Ishikawa (cell line): Measurements from ENCODE around the gene PRRC1.

ENCODE experiments used
- CEBPB ChIP-seq: IDR thresholded peaks from 2 replicates; pipeline ENCODE4 v1.6.1; 2012
- EGR1 ChIP-seq: IDR thresholded peaks from 2 replicates; pipeline ENCODE4 v1.6.1; 2012
- EP300 ChIP-seq: IDR thresholded peaks from 2 replicates; pipeline ENCODE4 v1.6.1; 2012; ENCODE audit warnings: borderline replicate concordance
- RAD21 ChIP-seq: IDR thresholded peaks from 2 replicates; pipeline ENCODE4 v1.6.1; 2012; ENCODE audit warnings: low read depth
- TAF1 ChIP-seq: IDR thresholded peaks from 2 replicates; pipeline ENCODE4 v1.6.1; 2012; ENCODE audit warnings: low read depth, mild to moderate bottlenecking
- TEAD4 ChIP-seq: IDR thresholded peaks from 2 replicates; pipeline ENCODE4 v1.6.1; 2012
- YY1 ChIP-seq: IDR thresholded peaks from 2 replicates; pipeline ENCODE4 v1.6.1; 2012; ENCODE audit warnings: low read depth
- TF ChIP-seq, protein P1 (sequence below): IDR thresholded peaks from 2 replicates; pipeline ENCODE4 v1.6.1; 2012; ENCODE audit warnings: low read depth, mild to moderate bottlenecking
- TF ChIP-seq, protein P2 (sequence below): IDR thresholded peaks from 2 replicates; pipeline ENCODE4 v1.6.1; 2012
- TF ChIP-seq, protein P3 (sequence below): IDR thresholded peaks from 2 replicates; pipeline ENCODE4 v1.6.1; 2012

DNA sequence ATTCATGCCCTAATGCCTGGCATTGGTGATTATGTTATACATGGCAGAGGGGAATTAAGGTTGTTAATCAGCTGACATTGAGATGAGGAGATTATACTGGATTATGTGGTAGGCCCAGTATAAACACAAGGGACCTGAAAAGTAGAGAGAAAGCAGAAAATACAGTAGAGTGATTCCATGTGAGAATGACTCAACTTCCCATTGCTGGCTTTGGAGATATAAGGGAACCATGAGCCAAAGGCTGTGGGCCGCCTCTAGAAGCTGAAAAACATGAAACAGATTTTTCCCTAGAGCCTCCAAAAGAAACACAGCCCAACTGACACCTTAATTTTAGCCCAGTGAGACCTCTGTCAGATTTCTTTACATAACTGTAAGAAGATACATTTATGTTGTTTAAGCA, 66.4 kb downstream of the PRRC1 start:
- TF ChIP-seq RAD21 (no peak), YY1 (no peak), EGR1 (no peak), EP300 (no peak), TEAD4 (no peak), TAF1 (no peak), CEBPB (no peak)
- TF ChIP-seq, protein P1, sequence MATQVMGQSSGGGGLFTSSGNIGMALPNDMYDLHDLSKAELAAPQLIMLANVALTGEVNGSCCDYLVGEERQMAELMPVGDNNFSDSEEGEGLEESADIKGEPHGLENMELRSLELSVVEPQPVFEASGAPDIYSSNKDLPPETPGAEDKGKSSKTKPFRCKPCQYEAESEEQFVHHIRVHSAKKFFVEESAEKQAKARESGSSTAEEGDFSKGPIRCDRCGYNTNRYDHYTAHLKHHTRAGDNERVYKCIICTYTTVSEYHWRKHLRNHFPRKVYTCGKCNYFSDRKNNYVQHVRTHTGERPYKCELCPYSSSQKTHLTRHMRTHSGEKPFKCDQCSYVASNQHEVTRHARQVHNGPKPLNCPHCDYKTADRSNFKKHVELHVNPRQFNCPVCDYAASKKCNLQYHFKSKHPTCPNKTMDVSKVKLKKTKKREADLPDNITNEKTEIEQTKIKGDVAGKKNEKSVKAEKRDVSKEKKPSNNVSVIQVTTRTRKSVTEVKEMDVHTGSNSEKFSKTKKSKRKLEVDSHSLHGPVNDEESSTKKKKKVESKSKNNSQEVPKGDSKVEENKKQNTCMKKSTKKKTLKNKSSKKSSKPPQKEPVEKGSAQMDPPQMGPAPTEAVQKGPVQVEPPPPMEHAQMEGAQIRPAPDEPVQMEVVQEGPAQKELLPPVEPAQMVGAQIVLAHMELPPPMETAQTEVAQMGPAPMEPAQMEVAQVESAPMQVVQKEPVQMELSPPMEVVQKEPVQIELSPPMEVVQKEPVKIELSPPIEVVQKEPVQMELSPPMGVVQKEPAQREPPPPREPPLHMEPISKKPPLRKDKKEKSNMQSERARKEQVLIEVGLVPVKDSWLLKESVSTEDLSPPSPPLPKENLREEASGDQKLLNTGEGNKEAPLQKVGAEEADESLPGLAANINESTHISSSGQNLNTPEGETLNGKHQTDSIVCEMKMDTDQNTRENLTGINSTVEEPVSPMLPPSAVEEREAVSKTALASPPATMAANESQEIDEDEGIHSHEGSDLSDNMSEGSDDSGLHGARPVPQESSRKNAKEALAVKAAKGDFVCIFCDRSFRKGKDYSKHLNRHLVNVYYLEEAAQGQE: no peak
- TF ChIP-seq, protein P2, sequence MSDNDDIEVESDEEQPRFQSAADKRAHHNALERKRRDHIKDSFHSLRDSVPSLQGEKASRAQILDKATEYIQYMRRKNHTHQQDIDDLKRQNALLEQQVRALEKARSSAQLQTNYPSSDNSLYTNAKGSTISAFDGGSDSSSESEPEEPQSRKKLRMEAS: no peak
- TF ChIP-seq, protein P3, sequence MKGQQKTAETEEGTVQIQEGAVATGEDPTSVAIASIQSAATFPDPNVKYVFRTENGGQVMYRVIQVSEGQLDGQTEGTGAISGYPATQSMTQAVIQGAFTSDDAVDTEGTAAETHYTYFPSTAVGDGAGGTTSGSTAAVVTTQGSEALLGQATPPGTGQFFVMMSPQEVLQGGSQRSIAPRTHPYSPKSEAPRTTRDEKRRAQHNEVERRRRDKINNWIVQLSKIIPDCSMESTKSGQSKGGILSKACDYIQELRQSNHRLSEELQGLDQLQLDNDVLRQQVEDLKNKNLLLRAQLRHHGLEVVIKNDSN: no peak
